ENCODE data around the gene NCR1.
"Not testable (repeated sequence)": the region's sequence is repeated elsewhere in the genome, so short reads cannot be mapped to it uniquely, and the experiment has no call there.

NCR1 gene

GRCh38 chr19:54905803-54906511 is at the start of gene NCR1:
Gene NCR1, plus strand, starts transcription at chr19:54906148. Its CDS starts 40 bp downstream, at chr19:54906188.
- TF ChIP-seq CTCF (IDR thresholded peaks at IDR 0.05; ENCODE audit: low read depth, low read length): no peak
- DNase-seq (ENCODE audit: extremely low read depth, low read depth): no peak

GRCh38 chr19:54858476-54858875 is 47.5 kb upstream of the NCR1 start:
- not testable (repeated sequence) for DNase-seq (ENCODE audit: extremely low read depth, low read depth)

GRCh38 chr19:54859421-54859820 is 46.5 kb upstream of the NCR1 start:
- not testable (repeated sequence) for DNase-seq (ENCODE audit: extremely low read depth, low read depth)

GRCh38 chr19:54863459-54863858 is 42.5 kb upstream of the NCR1 start:
- DNase-seq (ENCODE audit: extremely low read depth, low read depth): not testable (repeated sequence)

GRCh38 chr19:54871696-54872095 is 34.3 kb upstream of the NCR1 start:
- DNase-seq (ENCODE audit: extremely low read depth, low read depth): no peak
- TF ChIP-seq CTCF (IDR thresholded peaks at IDR 0.05; ENCODE audit: low read depth, low read length): no peak

GRCh38 chr19:54873990-54874389 is 32.0 kb upstream of the NCR1 start, which contains the start of gene FCAR:
Gene FCAR, plus strand, starts transcription at chr19:54874235. Its CDS starts 55 bp downstream, at chr19:54874290.
- DNase-seq (ENCODE audit: extremely low read depth, low read depth): no peak
- no peak for TF ChIP-seq CTCF (IDR thresholded peaks at IDR 0.05; ENCODE audit: low read depth, low read length)

GRCh38 chr19:54875506-54875905 is 30.4 kb upstream of the NCR1 start:
- no peak for DNase-seq (ENCODE audit: extremely low read depth, low read depth)
- no peak for TF ChIP-seq CTCF (IDR thresholded peaks at IDR 0.05; ENCODE audit: low read depth, low read length)

GRCh38 chr19:54877471-54877870 is 28.5 kb upstream of the NCR1 start:
- no peak for DNase-seq (ENCODE audit: extremely low read depth, low read depth)
- TF ChIP-seq CTCF (IDR thresholded peaks at IDR 0.05; ENCODE audit: low read depth, low read length): no peak

GRCh38 chr19:54881884-54882283 is 24.1 kb upstream of the NCR1 start:
- no peak for DNase-seq (ENCODE audit: extremely low read depth, low read depth)
- no peak for TF ChIP-seq CTCF (IDR thresholded peaks at IDR 0.05; ENCODE audit: low read depth, low read length)
